H1 (cell line): Measurements from ENCODE around the gene NR5A1. TPM values are rescaled to one million over a fixed set of nuclear protein-coding genes. Genes with fewer than 3 reads are reported as not detected.

Source experiments
- CTCF ChIA-PET: fragments of 300-600 bp; sonication (Branson Sonifier 250); formaldehyde crosslinking; loops from one replicate; lab custom pipeline; 2021; ENCODE audit not compliant: partially characterized antibody; lab: Charles Lee
- POLR2A ChIA-PET: fragments of 300-600 bp; sonication (Branson Sonifier 250); formaldehyde crosslinking; loops from one replicate; lab custom pipeline; 2021; ENCODE audit warnings: inconsistent platforms; ENCODE audit not compliant: partially characterized antibody; lab: Charles Lee
- DNase-seq, 2 experiments: peaks; one replicate each; pipeline versions ENCODE4 v3.0.0 to v3.0.0-alpha.2; 2010 to 2022; ENCODE audit warnings: low spot score in 2 of 2, low read depth in 1 of 2, mixed read lengths in 1 of 2
- FAIRE-seq: peaks from 2 replicates; lab custom pipeline; 2011; peaks lifted over from hg19 to GRCh38; lab: Jason Lieb, UNC
- H2AFZ ChIP-seq: 2 replicates; pipeline ENCODE4 v1.8.1; 2012; ENCODE audit warnings: low read length, inconsistent platforms
- H2AK5ac ChIP-seq: 2 replicates; pipeline ENCODE4 v1.6.1; 2013; ENCODE audit warnings: low read depth, low read length
- H2BK120ac ChIP-seq: replicated peaks from 2 replicates; pipeline ENCODE3; 2013; ENCODE audit warnings: low read depth, low read length, inconsistent platforms
- H2BK12ac ChIP-seq: 2 replicates; pipeline ENCODE4 v1.6.1; 2013; ENCODE audit warnings: low read depth, low read length
- H2BK15ac ChIP-seq: 2 replicates; pipeline ENCODE4 v1.6.1; 2013; ENCODE audit warnings: low read length
- H2BK20ac ChIP-seq: 2 replicates; pipeline ENCODE4 v1.6.1; 2013; ENCODE audit warnings: low read length
- H2BK5ac ChIP-seq: 2 replicates; pipeline ENCODE4 v1.6.1; 2013; ENCODE audit warnings: low read depth, low read length
- H3K14ac ChIP-seq: 2 replicates; pipeline ENCODE4 v1.6.1; 2013; ENCODE audit warnings: inconsistent platforms; ENCODE audit not compliant: insufficient read length
- H3K18ac ChIP-seq: 2 replicates; pipeline ENCODE4 v1.6.1; 2013; ENCODE audit warnings: low read length; ENCODE audit errors: extremely low read depth
- H3K23ac ChIP-seq: 2 replicates; pipeline ENCODE4 v1.6.1; 2013; ENCODE audit warnings: inconsistent platforms; ENCODE audit not compliant: insufficient read length
- H3K23me2 ChIP-seq: 2 replicates; pipeline ENCODE4 v1.6.1; 2013; ENCODE audit warnings: low read depth, low read length
- H3K27ac ChIP-seq: 2 replicates; pipeline ENCODE4 v1.6.1; 2011; ENCODE audit warnings: low read depth, low read length, inconsistent platforms
- H3K27me3 ChIP-seq, 4 experiments: replicated peaks in 1 of 4; 1 replicate in 1 of 4; 2 replicates in 3 of 4; pipeline versions ENCODE4 v1.6.1 to v1.8.1; 2011 to 2013; ENCODE audit warnings: low read length in 3 of 4, mild to moderate bottlenecking in 3 of 4, inconsistent platforms in 2 of 4, mixed read lengths in 2 of 4, moderate library complexity in 1 of 4; ENCODE audit not compliant: control insufficient read depth in 3 of 4, insufficient read depth in 3 of 4; ENCODE audit errors: extremely low read depth in 1 of 4
- H3K36me3 ChIP-seq, 4 experiments: 2 replicates each; pipeline versions ENCODE4 v1.6.1 to v1.8.1; 2011 to 2013; ENCODE audit warnings: mild to moderate bottlenecking in 4 of 4, low read length in 3 of 4, moderate library complexity in 2 of 4, control low read depth in 1 of 4, inconsistent platforms in 1 of 4; ENCODE audit not compliant: insufficient read depth in 4 of 4, control insufficient read depth in 2 of 4
- H3K4ac ChIP-seq: replicated peaks from 2 replicates; pipeline ENCODE3; 2013; ENCODE audit warnings: low read length, low read depth, mixed read lengths, inconsistent platforms; ENCODE audit not compliant: insufficient read length
- H3K4me1 ChIP-seq, 4 experiments: replicated peaks in 1 of 4; 1 replicate in 1 of 4; 2 replicates in 3 of 4; pipeline versions ENCODE4 v1.6.1 to v1.8.1; 2011 to 2013; ENCODE audit warnings: low read length in 3 of 4, inconsistent platforms in 2 of 4, mixed read lengths in 1 of 4; ENCODE audit not compliant: insufficient read depth in 4 of 4, control insufficient read depth in 3 of 4
- H3K4me2 ChIP-seq, 2 experiments: 2 replicates each; pipeline versions ENCODE4 v1.6.1 to v1.8.1; 2011 to 2013; ENCODE audit warnings: low read depth in 2 of 2, low read length in 2 of 2, control low read depth in 1 of 2, inconsistent platforms in 1 of 2, mild to moderate bottlenecking in 1 of 2; ENCODE audit not compliant: insufficient read depth in 1 of 2
- H3K4me3 ChIP-seq, 4 experiments: fragments of 200-600, 300-600 bp in 1 of 4; sonication (generic), shearing (Covaris generic), sonication (Bioruptor Twin) in 1 of 4; 2 replicates each; pipeline versions ENCODE4 v1.5.1 to v1.8.1; 2011 to 2016; ENCODE audit warnings: low read length in 4 of 4, low read depth in 3 of 4, control low read depth in 2 of 4, inconsistent platforms in 2 of 4, mild to moderate bottlenecking in 2 of 4, mixed read lengths in 1 of 4, moderate library complexity in 1 of 4; ENCODE audit not compliant: insufficient read depth in 2 of 4; ENCODE audit errors: extremely low read depth in 1 of 4
- H3K56ac ChIP-seq: replicated peaks from 2 replicates; pipeline ENCODE3; 2013; ENCODE audit warnings: low read depth, mild to moderate bottlenecking, mixed read lengths, low read length, inconsistent platforms; ENCODE audit not compliant: insufficient read length
- H3K79me1 ChIP-seq: 2 replicates; pipeline ENCODE4 v1.6.1; 2013; ENCODE audit warnings: low read depth, low read length, control low read depth
- H3K79me2 ChIP-seq, 2 experiments: 2 replicates each; pipeline versions ENCODE4 v1.6.1 to v1.8.1; 2012 to 2013; ENCODE audit warnings: low read length in 2 of 2, mild to moderate bottlenecking in 2 of 2, inconsistent platforms in 1 of 2; ENCODE audit not compliant: insufficient read depth in 2 of 2, control insufficient read depth in 1 of 2
- H3K9ac ChIP-seq, 4 experiments: replicated peaks in 1 of 4; 1 replicate in 1 of 4; 2 replicates in 3 of 4; pipeline versions ENCODE4 v1.6.1 to v1.8.1; 2011 to 2013; ENCODE audit warnings: low read depth in 3 of 4, low read length in 3 of 4, control low read depth in 2 of 4, mild to moderate bottlenecking in 2 of 4, moderate library complexity in 2 of 4, inconsistent platforms in 1 of 4; ENCODE audit errors: extremely low read depth in 1 of 4
- H3K9me3 ChIP-seq, 2 experiments: 2 replicates each; pipeline versions ENCODE4 v1.6.1 to v1.8.1; 2012 to 2013; ENCODE audit warnings: mild to moderate bottlenecking in 2 of 2, moderate library complexity in 2 of 2, control low read depth in 1 of 2, inconsistent platforms in 1 of 2, low read depth in 1 of 2, low read length in 1 of 2, mixed read lengths in 1 of 2; ENCODE audit not compliant: insufficient read depth in 2 of 2
- H4K20me1 ChIP-seq, 2 experiments: replicated peaks in 1 of 2; 2 replicates each; pipeline versions ENCODE3 to v1.8.1; 2011 to 2013; ENCODE audit warnings: inconsistent platforms in 2 of 2, low read length in 2 of 2, mild to moderate bottlenecking in 1 of 2; ENCODE audit not compliant: insufficient read depth in 2 of 2, control insufficient read depth in 1 of 2
- H4K5ac ChIP-seq: 2 replicates; pipeline ENCODE4 v1.6.1; 2013; ENCODE audit warnings: low read length, low read depth, mixed read lengths, inconsistent platforms; ENCODE audit not compliant: insufficient read length
- H4K8ac ChIP-seq: 2 replicates; pipeline ENCODE4 v1.8.0; 2013; ENCODE audit warnings: mild to moderate bottlenecking, moderate library complexity, low read length, inconsistent platforms; ENCODE audit not compliant: insufficient read depth; ENCODE audit errors: extremely low read depth
- H4K91ac ChIP-seq: replicated peaks from 2 replicates; pipeline ENCODE3; 2013; ENCODE audit warnings: low read length, mixed read lengths, inconsistent platforms; ENCODE audit not compliant: insufficient read length
- KDM1A ChIP-seq: fragments of 200-600, 300-600 bp; sonication (generic); IDR thresholded peaks from 2 replicates; pipeline ENCODE4 v1.7.1; 2016; ENCODE audit warnings: mild to moderate bottlenecking, low read length, borderline replicate concordance
- POLR2AphosphoS5 ChIP-seq: IDR thresholded peaks from 2 replicates; pipeline ENCODE4 v1.6.1; 2011; ENCODE audit warnings: low read depth, low read length
- SP2 ChIP-seq: IDR thresholded peaks from 2 replicates; pipeline ENCODE4 v1.6.1; 2012; ENCODE audit warnings: mild to moderate bottlenecking, low read length, inconsistent platforms
- WGBS, 2 experiments: shearing (Covaris generic) in 1 of 2; methylation state at CpG; one replicate each; pipeline versions ENCODE4 v1.1.6 to v1.1.7; 2013 to 2015; ENCODE audit warnings: low lambda C conversion rate in 2 of 2, mixed read lengths in 2 of 2, inconsistent platforms in 1 of 2, low coverage in 1 of 2, missing lambda C conversion rate in 1 of 2; ENCODE audit not compliant: insufficient replicate concordance in 2 of 2, insufficient coverage in 1 of 2, insufficient read length in 1 of 2; ENCODE audit errors: extremely low coverage in 1 of 2, missing lambda C conversion rate in 1 of 2; 5-methylcytosine and 5-hydroxymethylcytosine counted together
- polyA plus RNA-seq, 7 experiments: library from polyadenylated mRNA; depleted of rRNA in 3 of 7; stranded (reverse) in 5 of 7; unstranded in 2 of 7; fragments of >200 nt in 5 of 7; fragments of 200-250 nt in 2 of 7; gene quantifications; 1 replicate in 5 of 7; 2 replicates in 1 of 7; 4 replicates in 1 of 7; pipeline versions ENCODE4 v1.2.1 to v1.2.3, GENCODE V29; 2011 to 2013; ENCODE audit warnings: missing spikeins in 2 of 7, mixed read lengths in 2 of 7
- total RNA-seq: library from RNA; stranded (reverse); fragmentation: NEBNext Ultra II Directional; extraction: Animal tissue kit (Norgen Biotek cat#: 25700); gene quantifications from 2 replicates; pipeline ENCODE4 v1.2.1, GENCODE V29; 2021

Gene NR5A1
- total and polyA plus RNA-seq, 2 of the 8 experiments (the other 6 are each of a cell fraction or from before 2014, with no cell fraction given): 0.29 to 0.58 TPM

DNA sequence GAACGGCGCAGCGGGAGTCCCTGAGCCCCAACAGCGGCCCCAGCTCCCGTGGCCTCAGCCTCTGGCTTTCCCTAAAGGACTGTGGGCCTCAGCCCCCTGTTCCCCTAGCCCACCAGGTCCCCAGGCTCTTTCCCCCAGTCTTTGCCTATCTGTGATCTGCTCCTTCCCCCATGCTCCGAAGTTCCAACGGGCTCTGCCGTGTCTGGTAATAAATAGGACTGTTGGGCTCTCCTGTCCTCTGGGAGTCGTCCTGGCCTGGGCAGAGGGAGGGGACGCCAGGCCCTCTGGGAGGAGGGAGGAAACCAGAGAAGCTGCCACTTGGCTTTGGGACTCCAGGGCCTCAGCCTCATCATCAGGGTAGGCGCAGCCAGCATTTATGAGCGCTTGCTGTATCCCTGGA lies 28.8 kb downstream of the NR5A1 start:
- 39% methylated on average over 11 of the region's 12 CpGs; no CpG with 5 or more reads in 1 of the 2 experiments for WGBS, 2 experiments

More for the DNA sequence above, 28.8 kb downstream of the NR5A1 start:
- H3K4me1 ChIP-seq: peaks cover 4 to 44% (median 32%) of the 10 kb centered on the region in 4 experiments
- no peak overlapping the region for H2BK120ac ChIP-seq
- H3K9ac ChIP-seq: no peak overlapping the region
- DNase-seq: no peak
- H2BK15ac ChIP-seq: peak overlapping the region; percentile 46; the same call in 1 of the 2 replicates
- peak overlapping the region; percentile 77 for H4K91ac ChIP-seq
- 0 out of 2 replicates have a peak overlapping the region, but pooled peaks have one; percentile 46 for H2AK5ac ChIP-seq
- POLR2A ChIA-PET: interaction anchor here (1.0 to 1.5 kb wide), 4 partner anchors 8 to 27 kb away, joined by 3 to 6 read pairs (median 3); no protein-coding TSS in a partner anchor
- H4K8ac ChIP-seq: no peak overlapping the region
- H2AFZ ChIP-seq: peak overlapping the region; percentile 55; the same call in 1 of the 2 replicates
- H3K23me2 ChIP-seq: peaks cover 10% of the 10 kb centered on the region; the same call in 1 of the 2 replicates
- H3K18ac ChIP-seq: peak overlapping the region; percentile 87; the same call in 1 of the 2 replicates
- H2BK5ac ChIP-seq: peak overlapping the region; percentile 15; the same call in 1 of the 2 replicates
- no peak overlapping the region for H3K23ac ChIP-seq
- H4K5ac ChIP-seq: no peak overlapping the region
- no peak overlapping the region for H3K14ac ChIP-seq
- H3K27me3 ChIP-seq: peaks cover 8 to 40% (median 38%) of the 10 kb centered on the region in 4 experiments
- no peak for TF ChIP-seq POLR2AphosphoS5
- TF ChIP-seq KDM1A: 0 out of 2 replicates have a peak, but pooled peaks have one; percentile 21
- no peak for TF ChIP-seq SP2
- TF ChIP-seq, all 59 proteins: peak for 1
- Histone ChIP-seq H2BK12ac (0 out of 2 replicates have a peak overlapping the region, but pooled peaks have one; percentile 90), H4K20me1 (peaks cover 0 to 4% of the 10 kb centered on the region in 2 experiments), H3K4me3 (peak overlapping the region in 3 of 4 experiments; percentile 27 to 58 (median 40); a peak in 4 of 8 replicates), H3K36me3 (no peaks in the 10 kb centered on the region), H3K4me2 (peak overlapping the region; percentile 56 to 90), H3K79me1 (no peaks in the 10 kb centered on the region), H3K4ac (no peak overlapping the region), H3K79me2 (no peaks in the 10 kb centered on the region), H3K9me3 (no peaks in the 10 kb centered on the region), H2BK20ac (no peak overlapping the region), H3K27ac (no peak overlapping the region), H3K56ac (no peak overlapping the region)
- FAIRE-seq: no peak
- CTCF ChIA-PET: interaction anchor here (0.8 to 7.0 kb wide), 7 partner anchors 9 to 59 kb away, joined by 3 to 43 read pairs (median 3); no protein-coding TSS in a partner anchor
